Amniotic epithelial cell (primary cell): ENCODE data around the gene KRTAP4-9.
"Not testable (repeated sequence)": the region's sequence is repeated elsewhere in the genome, so short reads cannot be mapped to it uniquely, and the experiment has no call there.

Experiments
- DNase-seq: peaks from one replicate; pipeline ENCODE4 v3.0.0-alpha.2; 2010; ENCODE audit warnings: low read depth

Gene KRTAP4-9

GRCh38 chr17:41131979-41132378, 26.8 kb downstream of the KRTAP4-9 start:
- peak; percentile 32 for DNase-seq

DNA sequence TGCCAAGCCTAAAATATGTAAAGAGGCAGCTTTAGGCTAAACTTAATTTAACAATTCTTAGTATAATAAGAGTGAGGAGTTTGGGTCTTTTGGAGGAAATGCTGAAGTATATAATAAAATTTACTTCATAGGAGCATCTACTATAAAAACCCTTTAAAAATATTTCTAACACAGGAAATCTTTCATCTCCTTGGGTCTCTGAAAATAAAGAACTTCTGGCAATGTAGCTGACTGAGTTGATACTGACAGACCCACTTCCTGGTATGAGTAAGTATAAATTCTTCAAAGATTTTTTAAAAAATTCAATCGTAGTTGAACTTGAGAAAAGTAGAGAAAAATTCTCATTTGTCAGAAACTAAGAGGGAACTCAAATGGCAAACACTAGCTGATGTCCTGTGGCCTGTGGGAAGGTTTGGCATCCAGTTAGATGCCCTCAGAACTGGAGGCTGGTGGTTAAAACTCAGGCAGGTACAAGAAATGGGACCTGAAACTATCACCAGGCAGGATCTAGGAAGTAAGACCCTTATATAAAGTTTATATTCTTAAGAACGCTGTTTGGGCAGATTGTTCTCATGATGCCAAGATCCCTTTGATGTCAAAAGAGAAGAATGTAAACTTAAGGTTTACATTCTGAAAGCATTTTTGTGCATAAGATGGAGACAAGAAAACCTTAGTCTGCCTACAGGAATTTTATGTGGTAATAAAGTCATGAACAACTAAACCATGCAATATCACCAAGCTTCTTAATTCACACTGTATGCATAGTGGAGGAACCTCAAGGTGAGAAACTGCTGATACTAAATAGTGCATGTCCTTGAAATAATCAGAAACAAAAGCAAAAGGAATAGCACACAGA, 28.9 kb downstream of the KRTAP4-9 start:
- no peak for DNase-seq

DNA sequence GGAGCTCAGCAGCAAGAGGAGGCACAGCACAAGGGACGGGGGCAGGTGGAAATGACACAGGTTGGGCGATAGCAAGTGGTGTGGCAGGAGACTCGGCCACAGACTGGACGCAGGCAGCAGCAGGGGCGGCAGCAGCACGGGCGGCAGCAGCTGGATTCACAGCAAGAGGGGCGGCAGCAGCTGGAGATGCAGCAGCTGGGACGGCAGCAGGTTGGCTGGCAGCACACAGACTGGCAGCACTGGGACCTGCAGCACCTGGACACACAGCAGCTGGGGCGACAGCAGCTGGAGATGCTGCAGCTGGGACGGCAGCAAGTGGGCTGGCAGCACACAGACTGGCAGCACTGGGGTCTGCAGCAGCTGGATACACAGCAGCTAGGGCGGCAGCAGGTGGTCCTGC, 34.7 kb downstream of the KRTAP4-9 start:
- DNase-seq, result not testable (repeated sequence)

- DNase-seq, result peak; percentile 84
Observed at GRCh38 chr17:41140360-41141131, 35.4 kb downstream of the KRTAP4-9 start, which contains the start of gene KRTAP4-6. KRTAP4-6 (minus strand) TSS chr17:41140544; CDS start chr17:41140487, 57 bp downstream.

GRCh38 chr17:41141361-41141760, 36.2 kb downstream of the KRTAP4-9 start:
- peak; percentile 51 for DNase-seq

DNA sequence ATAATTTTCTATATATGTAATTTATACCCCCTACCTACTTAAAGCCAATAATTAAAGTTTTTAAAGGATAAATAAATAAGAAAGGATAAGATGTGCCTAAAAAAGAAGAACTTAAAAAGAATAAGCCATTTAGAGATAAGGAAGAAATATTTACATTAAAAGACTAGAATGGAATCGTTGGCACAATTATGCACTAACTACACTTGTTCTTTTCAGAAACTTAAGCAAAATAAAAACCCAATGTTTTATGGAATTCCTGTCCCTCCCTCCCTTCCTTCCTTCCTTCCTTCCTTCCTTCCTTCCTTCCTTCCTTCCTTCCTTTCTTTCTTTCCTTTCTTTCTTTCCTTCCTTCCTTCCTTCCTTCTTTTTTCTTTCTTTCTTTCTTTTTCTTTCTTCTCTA, 39.7 kb downstream of the KRTAP4-9 start:
- DNase-seq, result no peak

DNA sequence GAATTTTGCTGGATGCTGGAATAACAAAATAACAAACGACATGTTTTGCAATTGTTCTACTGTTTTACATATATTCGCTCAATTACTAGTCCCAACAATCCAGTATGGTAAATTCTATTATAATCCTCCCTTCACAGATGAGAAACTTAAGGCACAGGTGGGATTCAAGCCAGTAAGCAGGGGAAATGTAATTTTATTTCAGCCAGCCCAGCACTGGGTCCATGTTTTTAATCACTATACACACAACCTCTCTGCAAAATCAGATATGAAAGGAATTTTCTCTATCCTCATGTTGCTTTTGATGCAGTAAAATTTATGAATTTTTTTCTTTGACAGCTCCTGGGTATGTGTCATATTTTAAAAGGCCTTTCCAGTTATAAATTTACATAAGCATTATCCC, 40.1 kb downstream of the KRTAP4-9 start:
- no peak for DNase-seq

DNA sequence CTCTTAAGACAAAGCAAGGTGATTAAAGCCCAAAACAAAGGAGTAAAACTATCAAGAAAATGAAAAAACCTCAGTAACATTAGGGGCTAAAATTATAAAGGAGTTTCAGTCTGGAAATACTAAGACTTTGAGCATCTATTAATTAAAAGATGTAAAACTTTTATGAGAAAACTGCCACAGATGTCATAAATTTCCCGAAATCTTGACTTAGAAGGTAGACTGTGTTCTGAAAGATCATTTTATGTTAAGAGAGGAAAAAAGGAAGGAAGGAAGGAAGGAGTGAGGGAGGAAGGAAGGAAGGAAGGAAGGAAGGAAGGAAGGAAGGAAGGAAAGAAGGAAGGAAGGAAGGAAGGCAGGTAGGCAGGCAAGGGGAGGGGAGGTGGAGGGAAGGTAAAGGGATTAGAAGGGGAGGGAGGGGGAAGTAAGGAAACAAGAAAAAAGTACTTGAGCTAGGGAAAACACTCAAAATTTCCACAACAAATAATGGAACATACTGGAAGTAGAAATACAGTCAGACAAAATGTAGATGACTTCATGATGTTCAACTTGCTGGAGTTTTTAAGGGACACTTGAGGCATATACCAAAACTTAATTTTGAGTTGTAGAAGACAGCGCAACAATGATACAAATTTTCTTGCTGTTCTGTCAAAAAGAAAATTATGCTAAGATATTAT, 42.5 kb downstream of the KRTAP4-9 start:
- DNase-seq, result no peak

GRCh38 chr17:41148971-41149651, 43.9 kb downstream of the KRTAP4-9 start:
- DNase-seq, result not testable (repeated sequence)

GRCh38 chr17:41149652-41149985, 44.4 kb downstream of the KRTAP4-9 start, which contains the start of gene KRTAP4-5:
KRTAP4-5 (minus strand) TSS chr17:41149825; CDS start chr17:41149767, 58 bp downstream.
- DNase-seq, result no peak

GRCh38 chr17:41150026-41150425, 44.8 kb downstream of the KRTAP4-9 start:
- DNase-seq, result no peak

GRCh38 chr17:41151525-41151924, 46.3 kb downstream of the KRTAP4-9 start:
- DNase-seq, result no peak

DNA sequence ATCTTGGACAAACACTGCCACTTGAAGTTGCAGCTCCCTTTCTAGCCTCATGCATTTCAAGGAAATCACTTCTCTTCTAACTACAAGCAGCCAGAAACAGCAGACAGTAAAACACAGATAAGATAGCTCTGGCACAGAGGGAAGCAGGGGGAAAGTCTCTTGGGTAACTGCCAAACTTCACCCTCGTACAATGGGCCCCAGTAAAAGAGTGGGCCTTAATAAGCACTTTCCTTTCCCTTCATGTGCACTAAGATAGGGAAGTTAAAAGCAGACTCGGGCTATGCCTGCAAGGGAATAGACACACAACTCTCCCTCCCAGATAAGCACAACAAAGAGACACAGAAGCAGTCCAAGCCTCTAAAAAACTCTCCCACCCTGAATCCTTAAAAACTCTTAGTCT, 48.7 kb downstream of the KRTAP4-9 start:
- peak; percentile 4 for DNase-seq
